Mammary epithelial cell (primary cell): ENCODE results near the gene IQGAP1.

Source experiments
- CTCF ChIP-seq, 2 donors: IDR thresholded peaks in 1 of 2; conservative IDR thresholded peaks in 1 of 2; 2 replicates each; pipeline ENCODE4 v1.5.1; 2011 to 2012; ENCODE audit warnings: inconsistent platforms in 2 of 2, low read length in 2 of 2, mild to moderate bottlenecking in 2 of 2, control low read depth in 1 of 2, low read depth in 1 of 2; ENCODE audit not compliant: insufficient read depth in 1 of 2; ENCODE audit errors: extremely low read depth in 1 of 2
- EZH2 ChIP-seq: IDR thresholded peaks from 2 replicates; pipeline ENCODE4 v1.6.1; 2012; ENCODE audit warnings: low read length, inconsistent platforms, borderline replicate concordance

- TF ChIP-seq CTCF (conservative IDR thresholded peaks at IDR 0.05 in 1 of 2, IDR thresholded peaks at IDR 0.05 in 1 of 2; ENCODE audit: extremely low read depth in 1 of 2, insufficient read depth in 1 of 2, low read depth in 1 of 2, low read length in 2 of 2) (no peak), EZH2 (no peak)
Measured at GRCh38 chr15:90349072-90349471, 39.0 kb upstream of the IQGAP1 start.
